Kidney (tissue), 14 donors: ENCODE measurements around the gene SUMO4. TPM values are rescaled to one million over a fixed set of nuclear protein-coding genes. Genes with fewer than 3 reads are reported as not detected.

Experiments
- DNase-seq, 5 donors: peaks; one replicate each; pipeline ENCODE4 v3.0.0-alpha.2; 2013 to 2020
- FAIRE-seq: peaks from 2 replicates; lab custom pipeline; 2012; peaks lifted over from hg19 to GRCh38; lab: Jason Lieb, UNC
- H3K27ac ChIP-seq, 2 donors: one replicate each; pipeline ENCODE4 v1.7.0; 2013; ENCODE audit warnings: low read depth in 2 of 2, low read length in 2 of 2, inconsistent platforms in 1 of 2
- H3K27me3 ChIP-seq: one replicate; pipeline ENCODE4 v1.7.1; 2013; ENCODE audit warnings: low read length, inconsistent platforms; ENCODE audit not compliant: control insufficient read depth, insufficient read depth
- H3K36me3 ChIP-seq, 3 donors: one replicate each; pipeline versions ENCODE4 v1.7.0 to v1.7.1; 2013; ENCODE audit warnings: low read length in 3 of 3, control low read depth in 1 of 3, inconsistent platforms in 1 of 3; ENCODE audit not compliant: insufficient read depth in 3 of 3, control insufficient read depth in 2 of 3
- H3K4me1 ChIP-seq, 3 donors: one replicate each; pipeline versions ENCODE4 v1.7.0 to v1.7.1; 2013; ENCODE audit warnings: low read length in 3 of 3, inconsistent platforms in 1 of 3, low read depth in 1 of 3; ENCODE audit not compliant: control insufficient read depth in 2 of 3, insufficient read depth in 2 of 3
- H3K4me3 ChIP-seq, 3 donors: one replicate each; pipeline versions ENCODE4 v1.7.0 to v1.8.1; 2013; ENCODE audit warnings: low read length in 3 of 3, control low read depth in 1 of 3, inconsistent platforms in 1 of 3
- H3K9ac ChIP-seq, 3 donors: one replicate each; pipeline versions ENCODE4 v1.7.0 to v1.7.1; 2013; ENCODE audit warnings: low read length in 3 of 3, control low read depth in 1 of 3, inconsistent platforms in 1 of 3
- H3K9me3 ChIP-seq, 3 donors: one replicate each; pipeline versions ENCODE4 v1.7.0 to v1.7.1; 2013; ENCODE audit warnings: low read length in 3 of 3, control low read depth in 1 of 3, inconsistent platforms in 1 of 3; ENCODE audit not compliant: control insufficient read depth in 2 of 3, insufficient read depth in 1 of 3
- intact Hi-C: fragments of 100-400 bp; cut with DNase I; formaldehyde crosslinking; loops from one replicate; pipeline ENCODE4 v1.11.1; 2022
- polyA plus RNA-seq: library from polyadenylated mRNA; stranded (reverse); fragments of 350-450 nt; fragmentation: Illumina TruSeq; extraction: RNeasy Lipid Tissue Mini Kit (QIAGEN cat#74804); gene quantifications from one replicate; pipeline ENCODE4 v1.2.3, GENCODE V29; 2014; ENCODE audit warnings: low read depth, low replicate concordance; ENCODE audit not compliant: insufficient read depth
- total RNA-seq: library from RNA; stranded (reverse); fragmentation: NEBNext Ultra II Directional; extraction: Animal tissue kit (Norgen Biotek cat#: 25700); gene quantifications from one replicate; pipeline ENCODE4 v1.2.1, GENCODE V29; 2021
- TF ChIP-seq, protein P1 (sequence below): IDR thresholded peaks from 3 replicates; pipeline ENCODE4 v1.5.1; 2012; ENCODE audit warnings: mild to moderate bottlenecking, moderate library complexity, borderline replicate concordance; ENCODE audit not compliant: insufficient read depth; ENCODE audit errors: extremely low read depth
- donor health status: control.
- donor health status: control.
- donor health status: control.
- donor health status: control.
- donor health status: control.
- donor health status: DM: yes; HTN: yes; CAD: no.
- donor health status: Normal renal cell carcinoma (clear cell type).

Gene SUMO4
- total and polyA plus RNA-seq, 2 donors from 2014 or later, result 1.9 TPM; not detected in 1

DNA sequence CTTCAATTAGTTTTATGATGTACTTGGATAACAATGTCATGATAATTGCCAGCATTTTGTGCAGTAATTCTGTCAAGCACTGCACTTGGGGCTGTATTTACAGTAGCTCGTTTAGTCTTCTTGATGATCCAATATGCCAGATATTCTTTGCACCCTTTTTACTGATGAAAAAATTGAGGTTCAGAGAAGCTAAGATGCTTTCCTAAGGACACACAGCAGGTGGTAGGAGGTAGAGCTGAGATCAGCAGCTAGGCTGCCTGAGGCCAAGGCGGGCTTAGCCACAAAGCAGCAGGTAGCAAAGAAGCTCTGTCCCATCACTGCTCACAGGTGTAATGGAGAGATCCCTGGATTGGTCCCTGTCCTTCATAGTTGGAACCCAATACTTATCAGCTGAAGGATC is 33.3 kb downstream of the SUMO4 start:
- Histone ChIP-seq H3K4me1 (peaks cover 0 to 3% (median 0%) of the 10 kb centered on the region in 3 donors), H3K27me3 (no peaks in the 10 kb centered on the region), H3K36me3 (no peaks in the 10 kb centered on the region), H3K27ac (no peak overlapping the region), H3K9me3 (no peaks in the 10 kb centered on the region), H3K9ac (no peak overlapping the region), H3K4me3 (no peak overlapping the region)
- DNase-seq (no peak), FAIRE-seq (no peak)
- intact Hi-C loops, result no loop called here
- TF ChIP-seq, protein P1, sequence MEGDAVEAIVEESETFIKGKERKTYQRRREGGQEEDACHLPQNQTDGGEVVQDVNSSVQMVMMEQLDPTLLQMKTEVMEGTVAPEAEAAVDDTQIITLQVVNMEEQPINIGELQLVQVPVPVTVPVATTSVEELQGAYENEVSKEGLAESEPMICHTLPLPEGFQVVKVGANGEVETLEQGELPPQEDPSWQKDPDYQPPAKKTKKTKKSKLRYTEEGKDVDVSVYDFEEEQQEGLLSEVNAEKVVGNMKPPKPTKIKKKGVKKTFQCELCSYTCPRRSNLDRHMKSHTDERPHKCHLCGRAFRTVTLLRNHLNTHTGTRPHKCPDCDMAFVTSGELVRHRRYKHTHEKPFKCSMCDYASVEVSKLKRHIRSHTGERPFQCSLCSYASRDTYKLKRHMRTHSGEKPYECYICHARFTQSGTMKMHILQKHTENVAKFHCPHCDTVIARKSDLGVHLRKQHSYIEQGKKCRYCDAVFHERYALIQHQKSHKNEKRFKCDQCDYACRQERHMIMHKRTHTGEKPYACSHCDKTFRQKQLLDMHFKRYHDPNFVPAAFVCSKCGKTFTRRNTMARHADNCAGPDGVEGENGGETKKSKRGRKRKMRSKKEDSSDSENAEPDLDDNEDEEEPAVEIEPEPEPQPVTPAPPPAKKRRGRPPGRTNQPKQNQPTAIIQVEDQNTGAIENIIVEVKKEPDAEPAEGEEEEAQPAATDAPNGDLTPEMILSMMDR, result no peak

DNA sequence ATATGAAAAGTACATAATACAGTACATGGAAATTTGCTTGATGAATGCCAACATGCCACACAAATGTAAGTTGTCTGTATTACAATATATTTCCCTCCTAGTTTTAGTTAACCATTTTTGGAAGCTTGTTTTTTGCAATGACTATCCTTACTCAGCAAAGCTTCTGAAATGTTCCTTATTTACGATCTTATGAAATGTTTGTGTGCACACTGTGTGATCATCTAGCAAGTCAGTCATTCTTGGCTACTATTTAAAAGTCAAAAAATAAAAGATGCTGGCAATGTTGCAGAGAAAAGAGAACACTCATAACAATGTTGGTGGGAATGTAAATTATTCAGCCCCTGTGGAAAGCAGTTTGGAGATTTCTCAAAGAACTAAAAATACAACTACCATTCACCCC is 33.8 kb downstream of the SUMO4 start:
- no peaks in the 10 kb centered on the region for H3K27me3 ChIP-seq
- H3K4me1 ChIP-seq, result peaks cover 0 to 3% (median 0%) of the 10 kb centered on the region in 3 donors
- FAIRE-seq, result no peak
- H3K9me3 ChIP-seq, result no peaks in the 10 kb centered on the region
- no peaks in the 10 kb centered on the region for H3K36me3 ChIP-seq
- no peak overlapping the region for H3K4me3 ChIP-seq
- intact Hi-C loops, result no loop called here
- TF ChIP-seq, protein P1, result no peak
- DNase-seq, result no peak
- no peak overlapping the region for H3K9ac ChIP-seq
- H3K27ac ChIP-seq, result no peak overlapping the region

DNA sequence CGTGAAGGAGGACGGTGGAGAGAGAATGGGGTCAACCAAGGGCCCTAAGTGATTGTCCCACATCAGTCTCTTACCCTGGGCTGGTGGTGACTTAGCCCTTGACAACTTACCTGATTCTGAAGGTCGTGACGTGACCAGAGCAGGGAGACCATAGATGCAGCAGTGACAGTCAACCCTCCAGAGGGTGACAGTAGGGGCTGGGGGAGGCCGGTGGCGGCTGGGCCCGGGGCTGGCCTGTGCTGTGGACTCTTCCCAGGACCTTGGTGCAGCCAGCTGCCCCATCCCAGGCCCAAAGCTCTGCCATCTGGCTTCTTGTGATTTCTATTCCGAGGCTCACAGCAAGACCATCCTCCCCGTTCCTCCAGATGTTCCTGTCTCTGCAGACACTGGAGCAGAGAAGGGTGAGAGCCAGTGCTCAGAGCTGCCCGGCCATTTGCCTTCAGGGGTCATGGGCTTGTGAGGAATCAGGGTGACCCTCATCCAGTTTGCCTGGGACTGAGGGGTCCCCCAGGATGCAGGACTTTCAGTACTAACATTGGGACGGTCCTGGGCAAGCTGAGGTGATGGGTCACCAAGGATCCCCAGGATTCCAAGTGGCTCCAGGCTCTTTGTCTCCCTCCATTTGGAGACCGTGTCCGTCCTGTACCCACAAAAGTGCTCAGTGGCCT is 36.0 kb downstream of the SUMO4 start:
- intact Hi-C loops, result no loop called here
- no peaks in the 10 kb centered on the region for H3K36me3 ChIP-seq
- TF ChIP-seq, protein P1, result no peak
- no peak overlapping the region for H3K4me3 ChIP-seq
- H3K4me1 ChIP-seq, result peaks cover 0 to 5% (median 5%) of the 10 kb centered on the region in 3 donors
- DNase-seq, result no peak
- H3K9ac ChIP-seq, result no peak overlapping the region
- H3K9me3 ChIP-seq, result no peaks in the 10 kb centered on the region
- H3K27me3 ChIP-seq, result no peaks in the 10 kb centered on the region
- no peak for FAIRE-seq
- no peak overlapping the region for H3K27ac ChIP-seq
